DOHH2 (cell line): ENCODE data around the gene KLK3.

Experiments
- EZH2phosphoT487 ChIP-seq: fragments of 200-600 bp; sonication (generic); IDR thresholded peaks from 2 replicates; pipeline ENCODE4 v1.6.1; 2017; ENCODE audit warnings: borderline replicate concordance, mild to moderate bottlenecking, antibody characterized with exemption, low read length, moderate library complexity, mixed read lengths
- TF ChIP-seq, protein P1 (sequence below): fragments of 200-600 bp; sonication (generic); IDR thresholded peaks from one replicate; pipeline ENCODE4 v1.5.1; 2014; ENCODE audit warnings: antibody characterized with exemption, mild to moderate bottlenecking, low read depth, low read length; ENCODE audit not compliant: poor library complexity, severe bottlenecking

GRCh38 chr19:50906217-50906616, 51.5 kb downstream of the KLK3 start:
- TF ChIP-seq, protein P1, sequence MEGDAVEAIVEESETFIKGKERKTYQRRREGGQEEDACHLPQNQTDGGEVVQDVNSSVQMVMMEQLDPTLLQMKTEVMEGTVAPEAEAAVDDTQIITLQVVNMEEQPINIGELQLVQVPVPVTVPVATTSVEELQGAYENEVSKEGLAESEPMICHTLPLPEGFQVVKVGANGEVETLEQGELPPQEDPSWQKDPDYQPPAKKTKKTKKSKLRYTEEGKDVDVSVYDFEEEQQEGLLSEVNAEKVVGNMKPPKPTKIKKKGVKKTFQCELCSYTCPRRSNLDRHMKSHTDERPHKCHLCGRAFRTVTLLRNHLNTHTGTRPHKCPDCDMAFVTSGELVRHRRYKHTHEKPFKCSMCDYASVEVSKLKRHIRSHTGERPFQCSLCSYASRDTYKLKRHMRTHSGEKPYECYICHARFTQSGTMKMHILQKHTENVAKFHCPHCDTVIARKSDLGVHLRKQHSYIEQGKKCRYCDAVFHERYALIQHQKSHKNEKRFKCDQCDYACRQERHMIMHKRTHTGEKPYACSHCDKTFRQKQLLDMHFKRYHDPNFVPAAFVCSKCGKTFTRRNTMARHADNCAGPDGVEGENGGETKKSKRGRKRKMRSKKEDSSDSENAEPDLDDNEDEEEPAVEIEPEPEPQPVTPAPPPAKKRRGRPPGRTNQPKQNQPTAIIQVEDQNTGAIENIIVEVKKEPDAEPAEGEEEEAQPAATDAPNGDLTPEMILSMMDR = peak; percentile 64
- no peak for TF ChIP-seq EZH2phosphoT487
